GM21423 (cell line): Measurements from ENCODE around the gene SERPING1.
"Not testable (repeated sequence)": the region's sequence is repeated elsewhere in the genome, so short reads cannot be mapped to it uniquely, and the experiment has no call there.

Experiments used
- ATAC-seq: cut with Tn5 transposase; IDR thresholded peaks from one replicate; pipeline ENCODE4 v1.9.1; 2021; ENCODE audit warnings: mild to moderate bottlenecking, moderate library complexity; ENCODE audit not compliant: unreplicated experiment

The SERPING1 gene

DNA sequence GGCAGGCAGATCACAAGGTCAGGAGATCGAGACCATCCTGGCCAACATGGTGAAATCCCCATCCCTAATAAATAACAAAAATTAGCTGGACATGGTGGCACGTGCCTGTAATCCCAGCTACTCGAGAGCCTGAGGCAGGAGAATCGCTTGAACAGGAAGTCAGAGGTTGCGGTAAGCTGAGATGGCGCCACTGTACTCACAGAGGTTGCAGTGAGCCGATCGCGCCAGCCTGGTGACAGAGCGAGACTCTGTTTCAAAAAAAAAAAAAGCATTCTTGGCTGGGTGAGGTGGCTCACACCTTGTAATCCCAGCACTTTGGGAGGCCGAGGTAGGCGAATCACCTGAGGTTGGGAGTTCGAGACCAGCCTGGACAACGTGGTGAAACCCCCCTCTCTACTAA lies 54.7 kb downstream of the SERPING1 start:
- ATAC-seq = not testable (repeated sequence)

DNA sequence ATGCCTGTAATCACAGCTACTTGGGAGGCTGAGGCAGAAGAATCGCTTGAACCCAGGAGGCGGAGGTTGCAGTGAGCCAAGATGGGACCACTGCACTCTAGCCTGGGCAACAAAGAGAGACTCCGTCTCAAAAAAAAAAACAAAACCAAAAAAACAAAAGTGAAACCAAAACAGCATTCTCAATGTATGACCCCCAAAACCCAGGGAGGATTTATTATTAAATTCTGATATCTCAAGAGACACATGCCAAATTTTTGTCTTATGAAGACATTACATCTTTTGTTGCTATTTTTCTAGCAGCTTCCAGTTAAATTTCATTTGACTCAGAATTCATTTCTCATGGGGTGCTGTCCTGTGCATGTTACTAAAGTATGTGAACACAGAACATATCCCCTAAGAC lies 55.2 kb downstream of the SERPING1 start:
- no peak for ATAC-seq

DNA sequence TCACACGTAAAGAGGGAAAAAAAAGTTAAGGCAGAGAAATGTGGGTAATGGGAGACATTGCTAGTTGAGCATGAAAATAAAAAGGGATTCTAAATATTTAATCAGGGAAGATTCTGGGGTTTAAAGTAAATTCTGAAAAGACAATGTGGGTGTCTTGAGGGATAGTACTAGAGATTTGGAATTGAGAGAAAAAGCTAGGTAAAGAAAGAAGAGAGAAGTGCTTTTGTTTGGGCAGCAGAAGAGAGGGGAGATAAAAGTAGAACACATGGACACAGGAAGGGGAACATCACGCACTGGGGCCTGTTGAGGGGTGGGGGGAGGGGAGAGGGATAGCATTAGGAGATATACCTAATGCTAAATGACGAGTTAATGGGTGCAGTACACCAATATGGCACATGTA lies 55.7 kb downstream of the SERPING1 start:
- ATAC-seq = no peak

DNA sequence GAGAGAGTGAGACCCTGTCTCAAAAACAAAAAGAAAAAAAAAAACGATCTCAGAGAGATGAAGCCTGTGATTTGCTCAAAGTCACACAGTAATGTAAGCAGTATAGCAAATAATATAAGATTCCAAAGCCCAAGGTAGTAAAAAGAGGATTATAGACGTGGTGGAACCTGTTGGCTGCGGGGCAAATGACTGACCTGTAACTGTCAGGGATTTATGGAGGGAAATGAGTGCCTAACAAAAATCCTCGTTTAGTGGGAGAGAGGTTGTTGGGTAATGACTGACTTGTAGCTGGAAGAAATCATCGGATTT lies 59.4 kb downstream of the SERPING1 start:
- no peak for ATAC-seq

DNA sequence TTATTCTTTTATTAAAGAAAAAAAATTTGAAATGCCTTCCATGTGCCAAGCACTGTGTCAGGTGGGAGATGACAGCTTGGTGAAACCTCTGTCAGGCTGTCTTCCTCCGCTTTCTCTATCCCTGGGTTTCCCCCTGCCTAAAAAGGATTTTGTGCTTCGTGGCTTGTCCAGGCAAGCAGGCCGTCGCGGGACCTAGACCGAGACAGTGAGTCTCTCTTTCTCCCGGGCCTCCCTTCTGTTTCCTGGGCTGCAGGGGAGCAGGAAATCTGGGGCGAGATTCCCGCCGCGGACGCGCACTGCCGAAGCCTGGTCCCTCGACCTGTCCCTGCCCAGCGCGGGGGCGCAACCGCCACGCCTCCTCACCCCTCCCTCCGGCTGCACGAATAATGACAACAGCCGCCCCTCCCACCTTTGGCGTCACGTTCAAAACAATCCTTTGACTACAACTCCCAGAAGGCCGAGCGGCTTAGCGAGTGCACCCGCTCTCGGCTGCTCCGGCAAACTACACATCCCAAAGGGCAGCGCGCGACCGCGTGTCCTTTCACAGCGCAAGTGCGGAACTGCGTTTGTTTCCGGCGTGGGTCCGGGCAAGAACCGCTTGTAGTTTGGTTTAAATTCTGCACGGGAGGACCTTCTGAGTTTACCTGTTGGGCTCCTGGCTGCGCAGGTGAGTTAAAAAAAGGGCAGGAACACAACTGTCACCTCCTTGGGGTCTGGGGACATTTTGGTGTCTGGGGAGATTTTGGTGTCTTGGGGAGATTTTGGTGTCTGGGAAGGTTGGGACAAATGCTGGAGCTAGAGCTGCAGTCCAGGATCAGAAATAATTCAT lies 59.9 kb downstream of the SERPING1 start, which contains the start of gene CLP1:
CLP1 (plus strand) TSS at position 569 of the 829 bp plus-strand sequence. CDS start 1,715 bp downstream, outside the sequence.
- ATAC-seq = peak; percentile 99

DNA sequence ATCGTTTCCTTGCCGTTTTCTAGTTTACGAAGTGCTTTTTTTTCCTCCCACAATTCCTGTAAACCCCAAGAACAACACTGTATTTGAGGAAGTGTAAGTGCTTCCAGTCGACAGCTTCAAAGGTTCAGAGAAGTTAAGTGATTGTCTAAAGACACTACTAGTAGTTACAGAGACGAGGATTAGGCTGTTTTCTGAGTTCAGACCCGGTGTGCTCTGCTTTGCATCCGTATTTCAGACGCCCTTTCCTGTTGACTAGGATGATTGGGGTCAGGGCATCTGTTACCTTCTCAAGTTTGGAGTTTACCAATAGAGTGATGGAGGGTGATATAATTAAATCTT lies 60.5 kb downstream of the SERPING1 start:
- no peak for ATAC-seq

DNA sequence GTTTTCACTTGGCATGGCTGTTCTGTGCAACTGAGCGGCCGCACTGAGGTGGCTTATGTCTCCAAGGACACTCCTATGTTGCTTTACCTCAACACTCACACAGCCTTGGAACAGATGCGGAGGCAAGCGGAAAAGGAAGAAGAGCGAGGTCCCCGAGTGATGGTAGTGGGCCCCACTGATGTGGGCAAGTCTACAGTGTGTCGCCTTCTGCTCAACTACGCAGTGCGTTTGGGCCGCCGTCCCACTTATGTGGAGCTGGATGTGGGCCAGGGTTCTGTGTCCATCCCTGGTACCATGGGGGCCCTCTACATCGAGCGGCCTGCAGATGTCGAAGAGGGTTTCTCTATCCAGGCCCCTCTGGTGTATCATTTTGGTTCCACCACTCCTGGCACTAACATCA lies 62.2 kb downstream of the SERPING1 start:
- ATAC-seq = no peak

DNA sequence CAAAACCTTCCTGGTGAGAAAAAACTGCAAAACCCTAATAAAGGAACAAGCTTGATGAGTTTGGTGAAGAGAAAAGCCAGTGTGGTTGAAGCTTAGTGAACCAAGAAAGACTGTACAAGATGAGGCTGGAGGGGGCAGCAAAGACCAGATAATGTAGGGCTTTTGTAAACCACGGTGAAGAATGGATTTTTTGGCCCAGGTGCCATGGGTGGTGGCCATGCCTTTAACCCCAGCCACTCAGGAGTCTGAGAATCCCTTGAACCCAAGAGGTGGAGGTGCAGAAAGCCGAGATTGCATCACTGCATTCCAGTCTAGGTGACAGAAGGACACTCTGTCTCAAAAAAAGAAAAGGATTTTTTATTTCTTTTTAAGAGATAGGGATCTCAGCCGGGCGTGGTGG lies 65.4 kb downstream of the SERPING1 start:
- no peak for ATAC-seq

DNA sequence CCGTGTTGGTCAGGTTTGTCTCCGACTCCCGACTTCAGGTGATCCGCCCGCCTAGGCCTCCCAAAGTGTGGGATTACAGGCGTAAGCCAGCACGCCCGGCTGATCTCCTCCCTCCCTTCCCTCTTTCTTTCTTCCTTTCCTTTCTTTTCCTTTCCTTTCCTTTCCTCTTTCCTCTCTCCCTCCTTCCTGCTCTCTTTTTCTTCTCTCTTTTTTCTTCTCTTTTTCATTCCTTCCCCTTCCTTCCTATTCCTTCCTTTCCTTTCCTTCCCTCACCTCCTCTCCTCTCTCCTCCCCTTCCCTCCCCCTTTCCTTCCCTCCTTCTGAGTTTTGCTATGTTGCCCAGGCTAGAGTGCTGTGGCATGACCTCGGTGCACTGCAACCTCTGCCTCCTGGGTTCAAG lies 66.5 kb downstream of the SERPING1 start:
- no peak for ATAC-seq
